Activated T-cell treated with anti-CD3 and anti-CD28 coated beads, Interleukin-2, amount 50 U/mL, for 24 hours (primary cell): Measurements from ENCODE around the gene FHAD1.
"Not testable (repeated sequence)": the region's sequence is repeated elsewhere in the genome, so short reads cannot be mapped to it uniquely, and the experiment has no call there.

ENCODE experiments used
- DNase-seq: peaks from one replicate; pipeline ENCODE4 v3.0.0-alpha.2; 2020
- H3K27ac Mint-ChIP-seq: 2 replicates; pipeline ENCODE4 v1.8.0; 2020; ENCODE audit warnings: mild to moderate bottlenecking, mixed read lengths
- H3K27me3 Mint-ChIP-seq: 2 replicates; pipeline ENCODE4 v1.8.0; 2020; ENCODE audit warnings: mixed read lengths
- H3K36me3 Mint-ChIP-seq: 2 replicates; pipeline ENCODE4 v1.8.0; 2020; ENCODE audit warnings: low read depth, mixed read lengths
- H3K4me1 Mint-ChIP-seq: 2 replicates; pipeline ENCODE4 v1.8.0; 2020; ENCODE audit warnings: low read depth, mixed read lengths
- H3K4me3 Mint-ChIP-seq: 2 replicates; pipeline ENCODE4 v1.8.0; 2020; ENCODE audit warnings: mild to moderate bottlenecking, moderate library complexity, mixed read lengths
- H3K9me3 Mint-ChIP-seq: 2 replicates; pipeline ENCODE4 v1.8.0; 2020; ENCODE audit warnings: mixed read lengths

Gene FHAD1

GRCh38 chr1:15287035-15287979 is 40.3 kb downstream of the FHAD1 start:
- H3K36me3 Mint-ChIP-seq, result no peaks in the 10 kb centered on the region
- peaks cover 33% of the 10 kb centered on the region for H3K27me3 Mint-ChIP-seq
- H3K27ac Mint-ChIP-seq, result no peak overlapping the region
- no peak for DNase-seq
- H3K9me3 Mint-ChIP-seq, result no peaks in the 10 kb centered on the region
- H3K4me1 Mint-ChIP-seq, result peaks cover 12% of the 10 kb centered on the region
- H3K4me3 Mint-ChIP-seq, result no peak overlapping the region

DNA sequence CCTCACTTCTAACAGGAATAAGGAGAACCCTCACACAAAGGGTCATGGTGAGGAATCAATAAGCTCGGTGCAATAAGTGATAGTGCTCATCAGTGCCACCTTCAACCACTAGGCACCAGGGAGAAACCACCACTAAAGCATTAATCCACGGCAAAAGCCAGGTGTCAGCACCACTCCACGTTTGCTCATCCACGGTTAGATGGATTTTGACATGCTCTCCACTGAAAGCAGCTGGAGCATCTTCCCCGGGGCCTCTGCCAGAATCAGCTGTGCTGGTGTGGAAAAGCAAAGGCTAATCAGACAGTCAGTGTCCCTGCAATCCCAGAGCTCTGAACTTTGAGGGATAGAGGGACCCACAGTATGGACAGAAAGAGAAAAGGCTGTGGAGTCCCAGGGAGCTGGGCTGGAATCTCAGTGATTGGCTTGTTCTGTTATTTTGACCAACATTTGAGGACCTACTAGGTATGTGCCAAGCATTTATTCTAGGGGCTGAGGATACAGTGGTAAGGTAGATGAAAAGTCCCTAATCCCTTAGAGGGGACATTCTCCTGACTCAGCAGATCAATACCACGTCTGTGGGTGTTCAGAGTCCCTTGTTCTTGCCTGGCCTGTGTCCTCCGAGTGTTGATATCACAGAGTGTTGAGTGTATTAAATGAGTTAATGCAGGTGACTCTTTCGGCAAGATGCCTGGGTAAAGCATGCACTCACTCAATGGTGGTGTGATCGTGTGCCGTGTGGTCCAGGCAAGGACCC is 41.3 kb downstream of the FHAD1 start:
- no peak for DNase-seq
- Mint-ChIP-seq H3K9me3 (no peaks in the 10 kb centered on the region), H3K27ac (no peak overlapping the region), H3K36me3 (no peaks in the 10 kb centered on the region), H3K27me3 (peaks cover 29% of the 10 kb centered on the region), H3K4me3 (no peak overlapping the region), H3K4me1 (peaks cover 12% of the 10 kb centered on the region)

DNA sequence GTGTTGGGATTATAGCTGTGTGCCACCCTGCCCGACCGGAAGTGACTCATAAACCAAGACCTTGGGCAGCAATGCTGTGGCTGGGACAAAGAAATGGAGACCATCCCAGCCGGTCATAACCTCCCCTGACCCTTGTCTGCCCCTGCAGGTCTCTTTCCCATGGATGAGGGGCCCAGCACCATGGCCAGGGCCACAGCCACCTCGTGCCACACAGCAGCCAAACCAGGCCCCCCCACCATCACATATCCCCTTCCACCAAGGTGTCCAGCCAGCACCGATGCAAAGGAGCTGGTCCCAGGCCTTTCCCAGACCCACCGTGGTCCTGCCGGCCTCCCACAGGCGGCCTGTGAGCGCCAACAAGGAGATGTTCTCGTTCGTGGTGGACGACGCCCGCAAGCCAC is 42.2 kb downstream of the FHAD1 start:
- Mint-ChIP-seq H3K4me1 (peaks cover 12% of the 10 kb centered on the region), H3K9me3 (no peaks in the 10 kb centered on the region), H3K27me3 (peaks cover 27% of the 10 kb centered on the region), H3K27ac (no peak overlapping the region), H3K36me3 (no peaks in the 10 kb centered on the region), H3K4me3 (no peak overlapping the region)
- no peak for DNase-seq

- Mint-ChIP-seq H3K4me3 (no peak overlapping the region), H3K27me3 (peaks cover 27% of the 10 kb centered on the region), H3K4me1 (peaks cover 12% of the 10 kb centered on the region), H3K36me3 (no peaks in the 10 kb centered on the region), H3K9me3 (no peaks in the 10 kb centered on the region), H3K27ac (peak overlapping the region; percentile 24)
- no peak for DNase-seq
These were observed 43.4 kb downstream of the FHAD1 start for GRCh38 chr1:15290382-15290781.

DNA sequence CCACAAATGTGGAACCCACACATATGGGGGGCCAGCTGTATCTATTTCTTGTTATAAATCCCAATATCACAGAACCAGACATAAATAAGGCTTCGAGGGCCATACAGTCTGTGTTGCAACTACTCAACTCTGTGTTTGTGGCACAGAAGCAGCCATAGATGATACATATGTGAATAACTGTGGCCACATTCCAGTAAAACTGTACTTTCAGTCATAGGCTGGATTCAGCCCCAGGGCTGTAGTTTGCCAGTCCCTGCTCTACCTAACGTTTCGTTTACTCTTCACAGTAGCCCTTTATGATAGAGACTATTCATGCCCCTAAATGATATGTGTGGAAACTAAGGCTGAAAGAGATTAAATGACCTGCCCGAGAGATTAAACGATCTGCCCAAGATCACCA is 48.7 kb downstream of the FHAD1 start:
- H3K36me3 Mint-ChIP-seq, result no peaks in the 10 kb centered on the region
- peaks cover 11% of the 10 kb centered on the region for H3K27me3 Mint-ChIP-seq
- H3K27ac Mint-ChIP-seq, result no peak overlapping the region
- DNase-seq, result no peak
- H3K4me3 Mint-ChIP-seq, result no peak overlapping the region
- no peaks in the 10 kb centered on the region for H3K9me3 Mint-ChIP-seq
- peaks cover 9% of the 10 kb centered on the region for H3K4me1 Mint-ChIP-seq

DNA sequence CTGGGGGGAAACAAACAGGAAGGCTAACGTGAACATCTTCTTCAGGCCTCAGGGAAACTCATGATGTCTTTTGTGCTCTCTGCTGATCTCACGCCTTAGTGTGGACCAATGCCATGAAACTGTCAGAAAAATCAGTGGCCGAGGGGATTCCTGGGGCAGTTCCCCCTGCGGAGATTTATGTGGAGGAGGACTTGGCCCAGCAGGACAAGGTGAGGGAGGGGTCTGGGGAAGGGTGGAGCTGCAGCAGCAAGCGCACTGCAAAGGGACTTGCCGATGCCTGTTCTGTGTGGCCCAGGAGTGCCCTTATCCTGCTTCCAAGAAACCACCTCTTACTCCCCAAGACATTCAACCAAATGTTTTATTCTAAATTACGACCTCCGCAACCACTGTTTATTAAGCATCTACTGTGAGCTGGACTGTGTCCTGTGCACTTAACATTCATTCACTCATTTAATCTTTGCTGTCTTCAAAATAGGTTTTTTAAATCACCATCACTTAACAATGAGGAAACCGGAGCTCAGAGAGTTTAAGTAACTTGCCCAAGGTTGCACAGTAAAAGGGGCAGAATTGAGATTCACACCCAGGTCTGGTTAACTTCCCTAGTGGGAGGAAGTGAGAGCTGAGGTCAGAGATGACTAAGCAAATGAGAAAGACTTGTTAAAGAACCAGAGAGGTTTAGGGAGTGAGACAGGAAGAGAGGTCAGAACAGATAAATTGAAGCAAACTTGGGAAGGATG is 49.7 kb downstream of the FHAD1 start:
- no peak overlapping the region for H3K4me3 Mint-ChIP-seq
- H3K9me3 Mint-ChIP-seq, result no peaks in the 10 kb centered on the region
- peaks cover 7% of the 10 kb centered on the region for H3K4me1 Mint-ChIP-seq
- no peak for DNase-seq
- no peaks in the 10 kb centered on the region for H3K36me3 Mint-ChIP-seq
- H3K27me3 Mint-ChIP-seq, result peaks cover 11% of the 10 kb centered on the region
- H3K27ac Mint-ChIP-seq, result no peak overlapping the region

DNA sequence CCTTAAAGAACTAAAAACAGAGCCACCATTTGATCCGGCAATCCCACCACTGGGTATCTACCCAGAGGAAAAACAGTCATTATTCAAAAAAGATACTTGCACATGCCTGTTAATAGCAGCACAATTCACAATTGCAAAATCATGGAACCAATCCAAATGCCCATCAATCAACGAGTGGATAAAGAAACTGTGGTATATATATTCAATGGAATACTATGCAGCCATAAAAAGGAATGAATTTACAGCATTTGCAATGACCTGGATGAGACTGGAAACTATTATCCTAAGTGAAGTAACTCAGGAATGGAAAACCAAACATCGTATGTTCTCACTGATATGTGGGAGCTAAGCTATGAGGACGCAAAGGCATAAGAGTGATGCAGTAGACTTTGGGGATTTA is 51.0 kb downstream of the FHAD1 start:
- peaks cover 11% of the 10 kb centered on the region for H3K27me3 Mint-ChIP-seq
- not testable (repeated sequence) for H3K27ac Mint-ChIP-seq, H3K9me3 Mint-ChIP-seq, H3K36me3 Mint-ChIP-seq, DNase-seq, H3K4me1 Mint-ChIP-seq, H3K4me3 Mint-ChIP-seq

DNA sequence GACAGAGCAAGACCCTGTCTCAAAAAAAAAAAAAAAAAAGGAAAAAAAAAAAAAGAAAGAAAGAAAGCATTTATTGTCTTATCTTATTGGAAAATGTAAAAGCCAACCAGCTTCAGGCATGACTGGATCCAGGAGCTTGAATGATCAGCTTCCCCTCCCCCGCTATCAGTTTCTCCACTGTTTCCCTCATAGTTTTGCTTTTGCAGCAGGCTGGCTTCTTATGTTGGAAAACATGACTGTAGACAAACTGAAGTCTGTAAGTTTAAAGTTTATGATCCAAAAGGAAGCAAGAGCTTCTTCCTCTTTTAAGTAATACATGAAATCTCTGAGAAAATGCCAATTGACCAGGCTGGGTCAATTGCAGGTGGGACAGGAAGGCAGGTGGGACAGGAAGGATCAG is 52.2 kb downstream of the FHAD1 start:
- DNase-seq, result no peak
- no peaks in the 10 kb centered on the region for H3K9me3 Mint-ChIP-seq
- peaks cover 7% of the 10 kb centered on the region for H3K4me1 Mint-ChIP-seq
- peaks cover 9% of the 10 kb centered on the region for H3K27me3 Mint-ChIP-seq
- no peak overlapping the region for H3K4me3 Mint-ChIP-seq
- H3K36me3 Mint-ChIP-seq, result no peaks in the 10 kb centered on the region
- no peak overlapping the region for H3K27ac Mint-ChIP-seq

DNA sequence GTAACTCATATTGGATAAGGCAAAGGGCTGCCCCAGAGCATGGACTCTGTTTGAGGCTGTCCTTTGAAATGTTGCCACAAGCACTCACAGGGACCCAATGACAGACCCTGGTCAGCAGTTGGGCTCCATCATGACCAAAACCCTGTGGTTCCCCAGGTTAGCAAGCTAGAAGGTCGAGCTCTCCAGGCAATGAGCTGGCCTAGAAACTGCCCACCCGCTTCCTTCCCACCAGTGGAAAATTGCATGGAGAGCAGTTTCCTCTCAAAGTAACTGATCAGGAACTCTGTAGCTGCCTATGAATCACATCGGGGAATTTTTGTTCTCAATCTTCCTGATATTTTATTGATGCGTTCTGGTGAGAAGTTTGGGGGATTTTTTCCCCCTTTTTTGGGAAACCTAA is 52.8 kb downstream of the FHAD1 start:
- Mint-ChIP-seq H3K27ac (no peak overlapping the region), H3K4me1 (peaks cover 10% of the 10 kb centered on the region), H3K27me3 (peaks cover 10% of the 10 kb centered on the region), H3K9me3 (no peaks in the 10 kb centered on the region), H3K4me3 (no peak overlapping the region), H3K36me3 (no peaks in the 10 kb centered on the region)
- no peak for DNase-seq

- Mint-ChIP-seq H3K27ac (no peak overlapping the region), H3K4me1 (peaks cover 5% of the 10 kb centered on the region), H3K4me3 (no peak overlapping the region), H3K36me3 (no peaks in the 10 kb centered on the region), H3K9me3 (no peaks in the 10 kb centered on the region), H3K27me3 (peaks cover 11% of the 10 kb centered on the region)
- no peak for DNase-seq
These were observed 56.9 kb downstream of the FHAD1 start for GRCh38 chr1:15303935-15304334.

- H3K27ac Mint-ChIP-seq, result no peak overlapping the region
These were observed 57.9 kb downstream of the FHAD1 start for GRCh38 chr1:15304708-15305467.

GRCh38 chr1:15305468-15305770 is 58.4 kb downstream of the FHAD1 start:
- peaks cover 5% of the 10 kb centered on the region for H3K4me1 Mint-ChIP-seq
- no peaks in the 10 kb centered on the region for H3K36me3 Mint-ChIP-seq
- no peaks in the 10 kb centered on the region for H3K9me3 Mint-ChIP-seq
- no peak overlapping the region for H3K27ac Mint-ChIP-seq
- peaks cover 11% of the 10 kb centered on the region for H3K27me3 Mint-ChIP-seq
- DNase-seq, result no peak
- H3K4me3 Mint-ChIP-seq, result no peak overlapping the region

More at GRCh38 chr1:15304708-15305467, 57.9 kb downstream of the FHAD1 start:
- Mint-ChIP-seq H3K4me1 (peaks cover 5% of the 10 kb centered on the region), H3K9me3 (no peaks in the 10 kb centered on the region), H3K4me3 (no peak overlapping the region), H3K27me3 (peaks cover 8% of the 10 kb centered on the region), H3K36me3 (no peaks in the 10 kb centered on the region)
- DNase-seq, result peak; percentile 79

GRCh38 chr1:15306352-15306751 is 59.3 kb downstream of the FHAD1 start:
- DNase-seq, H3K4me3 Mint-ChIP-seq, H3K4me1 Mint-ChIP-seq, H3K9me3 Mint-ChIP-seq, H3K27ac Mint-ChIP-seq, H3K36me3 Mint-ChIP-seq: not testable (repeated sequence)
- peaks cover 19% of the 10 kb centered on the region for H3K27me3 Mint-ChIP-seq

DNA sequence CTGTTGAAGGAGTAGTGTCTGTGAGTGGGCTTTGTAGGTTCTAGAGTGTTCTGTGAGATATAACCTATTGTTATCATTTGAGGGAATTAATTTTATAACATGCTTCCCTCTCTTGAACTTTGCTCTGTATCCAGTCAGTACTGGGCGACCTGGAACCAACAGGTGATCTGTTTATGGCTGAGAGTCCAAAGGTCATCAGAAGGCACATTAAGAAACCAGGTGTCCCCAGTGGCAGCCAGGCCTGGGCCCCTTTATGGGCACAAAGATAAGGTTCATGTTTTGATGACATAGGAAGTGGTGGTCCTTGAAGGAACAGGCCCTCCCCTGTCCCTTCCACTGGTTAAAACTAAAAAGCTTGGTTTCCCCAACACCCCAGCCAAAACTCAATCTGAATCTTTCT is 61.1 kb downstream of the FHAD1 start:
- H3K4me3 Mint-ChIP-seq, result no peak overlapping the region
- H3K4me1 Mint-ChIP-seq, result peaks cover 5% of the 10 kb centered on the region
- DNase-seq, result no peak
- H3K27ac Mint-ChIP-seq, result no peak overlapping the region
- no peaks in the 10 kb centered on the region for H3K9me3 Mint-ChIP-seq
- H3K27me3 Mint-ChIP-seq, result peaks cover 19% of the 10 kb centered on the region
- no peaks in the 10 kb centered on the region for H3K36me3 Mint-ChIP-seq
